Muscle layer of duodenum (tissue), 2 donors: ENCODE measurements around the gene ALDOA.
"Not testable (repeated sequence)": the region's sequence is repeated elsewhere in the genome, so short reads cannot be mapped to it uniquely, and the experiment has no call there.

Source experiments
- H3K27ac ChIP-seq: one replicate; pipeline ENCODE4 v1.7.0; 2013; ENCODE audit warnings: mild to moderate bottlenecking, low read length
- H3K27me3 ChIP-seq: one replicate; pipeline ENCODE4 v1.7.0; 2013; ENCODE audit warnings: low read depth, mild to moderate bottlenecking, control low read depth, low read length
- H3K36me3 ChIP-seq, 2 donors: one replicate each; pipeline ENCODE4 v1.7.0; 2013; ENCODE audit warnings: low read length in 2 of 2, control low read depth in 1 of 2, mild to moderate bottlenecking in 1 of 2; ENCODE audit not compliant: insufficient read depth in 2 of 2, control insufficient read depth in 1 of 2
- H3K4me1 ChIP-seq, 2 donors: one replicate each; pipeline ENCODE4 v1.7.0; 2013; ENCODE audit warnings: low read length in 2 of 2, mild to moderate bottlenecking in 2 of 2, control low read depth in 1 of 2, moderate library complexity in 1 of 2; ENCODE audit not compliant: insufficient read depth in 2 of 2, control insufficient read depth in 1 of 2
- H3K4me3 ChIP-seq, 2 donors: one replicate each; pipeline ENCODE4 v1.7.0; 2013; ENCODE audit warnings: low read length in 2 of 2, low read depth in 1 of 2, mild to moderate bottlenecking in 1 of 2
- H3K9me3 ChIP-seq, 2 donors: one replicate each; pipeline ENCODE4 v1.7.0; 2013; ENCODE audit warnings: low read length in 2 of 2, control low read depth in 1 of 2, mild to moderate bottlenecking in 1 of 2; ENCODE audit not compliant: control insufficient read depth in 1 of 2
- donor health status: healthy.

Gene ALDOA

GRCh38 chr16:30065102-30065942, at the start of gene ALDOA:
ALDOA (plus strand) TSS chr16:30065760; CDS start chr16:30066898, 1,138 bp downstream.
- peak within 1 kb of the TSS; percentile 98 for H3K27ac ChIP-seq
- no peaks in the 10 kb centered on the region for H3K27me3 ChIP-seq
- H3K4me3 ChIP-seq, result peak within 1 kb of the TSS; percentile 96 to 97
- H3K9me3 ChIP-seq, result no peaks in the 10 kb centered on the region
- H3K4me1 ChIP-seq, result peaks cover 24 to 49% of the 10 kb centered on the region in 2 donors
- H3K36me3 ChIP-seq, result peaks cover 29 to 34% of the 10 kb centered on the region in 2 donors

GRCh38 chr16:30016555-30017276, 48.8 kb upstream of the ALDOA start:
- H3K4me3 ChIP-seq, result no peak overlapping the region
- H3K4me1 ChIP-seq, result peaks cover 0 to 9% of the 10 kb centered on the region in 2 donors
- no peaks in the 10 kb centered on the region for H3K36me3 ChIP-seq
- H3K27me3 ChIP-seq, result peaks cover 5% of the 10 kb centered on the region
- no peak overlapping the region for H3K27ac ChIP-seq
- H3K9me3 ChIP-seq, result no peaks in the 10 kb centered on the region

- no peak overlapping the region for H3K4me3 ChIP-seq
- no peaks in the 10 kb centered on the region for H3K27me3 ChIP-seq
- peaks cover 0 to 10% of the 10 kb centered on the region in 2 donors for H3K4me1 ChIP-seq
- no peaks in the 10 kb centered on the region for H3K9me3 ChIP-seq
- no peaks in the 10 kb centered on the region for H3K36me3 ChIP-seq
- no peak overlapping the region for H3K27ac ChIP-seq
Observed at GRCh38 chr16:30017277-30017656, 48.3 kb upstream of the ALDOA start.

GRCh38 chr16:30017937-30018336, 47.6 kb upstream of the ALDOA start:
- H3K27me3 ChIP-seq, H3K36me3 ChIP-seq, H3K9me3 ChIP-seq, H3K4me3 ChIP-seq, H3K27ac ChIP-seq: not testable (repeated sequence)
- H3K4me1 ChIP-seq, result peaks cover 0 to 10% of the 10 kb centered on the region in 2 donors

- H3K36me3 ChIP-seq, result no peaks in the 10 kb centered on the region
- no peak overlapping the region for H3K27ac ChIP-seq
- no peaks in the 10 kb centered on the region for H3K9me3 ChIP-seq
- no peak overlapping the region for H3K4me3 ChIP-seq
- H3K27me3 ChIP-seq, result no peaks in the 10 kb centered on the region
- peaks cover 0 to 10% of the 10 kb centered on the region in 2 donors for H3K4me1 ChIP-seq
Observed at GRCh38 chr16:30018731-30019158, 46.8 kb upstream of the ALDOA start.

- Histone ChIP-seq H3K27ac (no peak within 1 kb of the TSS), H3K4me1 (peaks cover 0 to 10% of the 10 kb centered on the region in 2 donors), H3K4me3 (no peak within 1 kb of the TSS), H3K27me3 (peaks cover 6% of the 10 kb centered on the region), H3K9me3 (no peaks in the 10 kb centered on the region), H3K36me3 (no peaks in the 10 kb centered on the region)
Observed at GRCh38 chr16:30022887-30023286, 42.7 kb upstream of the ALDOA start, which contains the start of gene C16orf92. C16orf92 (plus strand) TSS chr16:30023198; CDS start chr16:30023341, 143 bp downstream.

- Histone ChIP-seq H3K9me3 (no peaks in the 10 kb centered on the region), H3K4me3 (no peak overlapping the region), H3K27me3 (peaks cover 6% of the 10 kb centered on the region), H3K36me3 (no peaks in the 10 kb centered on the region), H3K4me1 (peaks cover 0 to 10% of the 10 kb centered on the region in 2 donors), H3K27ac (no peak overlapping the region)
Observed at GRCh38 chr16:30023586-30023985, 42.0 kb upstream of the ALDOA start.

- Histone ChIP-seq H3K27me3 (peaks cover 13% of the 10 kb centered on the region), H3K9me3 (no peaks in the 10 kb centered on the region), H3K36me3 (no peaks in the 10 kb centered on the region), H3K27ac (no peak overlapping the region), H3K4me1 (peaks cover 0 to 10% of the 10 kb centered on the region in 2 donors), H3K4me3 (no peak overlapping the region)
Observed at GRCh38 chr16:30024451-30024850, 41.1 kb upstream of the ALDOA start.

- Histone ChIP-seq H3K27me3 (peaks cover 18% of the 10 kb centered on the region), H3K4me3 (no peak overlapping the region), H3K27ac (no peak overlapping the region), H3K4me1 (peaks cover 0 to 10% of the 10 kb centered on the region in 2 donors), H3K36me3 (no peaks in the 10 kb centered on the region), H3K9me3 (no peaks in the 10 kb centered on the region)
Observed at GRCh38 chr16:30025156-30025555, 40.4 kb upstream of the ALDOA start.

GRCh38 chr16:30025574-30025973, 40.0 kb upstream of the ALDOA start:
- Histone ChIP-seq H3K27me3 (peaks cover 18% of the 10 kb centered on the region), H3K9me3 (no peaks in the 10 kb centered on the region), H3K27ac (no peak overlapping the region), H3K36me3 (no peaks in the 10 kb centered on the region), H3K4me3 (no peak overlapping the region), H3K4me1 (peaks cover 0 to 13% of the 10 kb centered on the region in 2 donors)

GRCh38 chr16:30026449-30026848, 39.1 kb upstream of the ALDOA start:
- H3K4me3 ChIP-seq, result no peak overlapping the region
- peaks cover 0 to 13% of the 10 kb centered on the region in 2 donors for H3K4me1 ChIP-seq
- no peaks in the 10 kb centered on the region for H3K9me3 ChIP-seq
- H3K36me3 ChIP-seq, result no peaks in the 10 kb centered on the region
- H3K27ac ChIP-seq, result no peak overlapping the region
- H3K27me3 ChIP-seq, result peaks cover 23% of the 10 kb centered on the region
